Measurements from ENCODE around the gene TRIM44.
"Not testable (repeated sequence)": the region's sequence is repeated elsewhere in the genome, so short reads cannot be mapped to it uniquely, and the experiment has no call there.

DNA sequence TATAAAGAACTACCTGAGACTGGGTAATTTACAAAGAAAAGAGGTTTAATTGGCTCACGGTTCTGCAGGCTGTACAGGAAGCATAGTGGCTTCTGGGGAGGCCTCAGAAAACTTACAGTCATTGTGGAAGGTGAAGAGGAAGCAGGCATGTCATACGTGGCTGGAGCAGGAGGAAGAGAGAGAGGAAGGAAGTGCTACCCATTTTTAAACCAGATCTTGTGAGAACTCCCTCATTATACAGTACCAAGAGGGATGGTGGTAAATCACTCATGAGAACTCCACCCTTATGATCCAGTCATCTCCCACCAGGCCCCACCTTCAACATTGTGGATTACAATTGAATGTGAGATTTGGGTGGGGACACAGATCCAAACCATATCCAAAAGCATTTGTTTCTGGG is 53.1 kb downstream of the TRIM44 start:
- TF ChIP-seq POLR2AphosphoS5, POLR2A, EP300 (IDR thresholded peaks at IDR 0.05): not testable (repeated sequence)
- TF ChIP-seq, protein P1, sequence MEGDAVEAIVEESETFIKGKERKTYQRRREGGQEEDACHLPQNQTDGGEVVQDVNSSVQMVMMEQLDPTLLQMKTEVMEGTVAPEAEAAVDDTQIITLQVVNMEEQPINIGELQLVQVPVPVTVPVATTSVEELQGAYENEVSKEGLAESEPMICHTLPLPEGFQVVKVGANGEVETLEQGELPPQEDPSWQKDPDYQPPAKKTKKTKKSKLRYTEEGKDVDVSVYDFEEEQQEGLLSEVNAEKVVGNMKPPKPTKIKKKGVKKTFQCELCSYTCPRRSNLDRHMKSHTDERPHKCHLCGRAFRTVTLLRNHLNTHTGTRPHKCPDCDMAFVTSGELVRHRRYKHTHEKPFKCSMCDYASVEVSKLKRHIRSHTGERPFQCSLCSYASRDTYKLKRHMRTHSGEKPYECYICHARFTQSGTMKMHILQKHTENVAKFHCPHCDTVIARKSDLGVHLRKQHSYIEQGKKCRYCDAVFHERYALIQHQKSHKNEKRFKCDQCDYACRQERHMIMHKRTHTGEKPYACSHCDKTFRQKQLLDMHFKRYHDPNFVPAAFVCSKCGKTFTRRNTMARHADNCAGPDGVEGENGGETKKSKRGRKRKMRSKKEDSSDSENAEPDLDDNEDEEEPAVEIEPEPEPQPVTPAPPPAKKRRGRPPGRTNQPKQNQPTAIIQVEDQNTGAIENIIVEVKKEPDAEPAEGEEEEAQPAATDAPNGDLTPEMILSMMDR (IDR thresholded peaks at IDR 0.05) = not testable (repeated sequence)
